Measurements from ENCODE around the gene BUD31. TPM values are rescaled to one million over a fixed set of nuclear protein-coding genes. Genes with fewer than 3 reads are reported as not detected.

The BUD31 gene
- total and polyA plus RNA-seq, 8 donors = 79.0 to 103 (median 94.2) TPM

GRCh38 chr7:99447943-99448342 is 39.2 kb downstream of the BUD31 start:
- no peak for DNase-seq
- intact Hi-C loops (cut with DNase I) = no loop called here
- H3K9me3 ChIP-seq = no peaks in the 10 kb centered on the region
- TF ChIP-seq, protein P1, sequence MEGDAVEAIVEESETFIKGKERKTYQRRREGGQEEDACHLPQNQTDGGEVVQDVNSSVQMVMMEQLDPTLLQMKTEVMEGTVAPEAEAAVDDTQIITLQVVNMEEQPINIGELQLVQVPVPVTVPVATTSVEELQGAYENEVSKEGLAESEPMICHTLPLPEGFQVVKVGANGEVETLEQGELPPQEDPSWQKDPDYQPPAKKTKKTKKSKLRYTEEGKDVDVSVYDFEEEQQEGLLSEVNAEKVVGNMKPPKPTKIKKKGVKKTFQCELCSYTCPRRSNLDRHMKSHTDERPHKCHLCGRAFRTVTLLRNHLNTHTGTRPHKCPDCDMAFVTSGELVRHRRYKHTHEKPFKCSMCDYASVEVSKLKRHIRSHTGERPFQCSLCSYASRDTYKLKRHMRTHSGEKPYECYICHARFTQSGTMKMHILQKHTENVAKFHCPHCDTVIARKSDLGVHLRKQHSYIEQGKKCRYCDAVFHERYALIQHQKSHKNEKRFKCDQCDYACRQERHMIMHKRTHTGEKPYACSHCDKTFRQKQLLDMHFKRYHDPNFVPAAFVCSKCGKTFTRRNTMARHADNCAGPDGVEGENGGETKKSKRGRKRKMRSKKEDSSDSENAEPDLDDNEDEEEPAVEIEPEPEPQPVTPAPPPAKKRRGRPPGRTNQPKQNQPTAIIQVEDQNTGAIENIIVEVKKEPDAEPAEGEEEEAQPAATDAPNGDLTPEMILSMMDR (IDR thresholded peaks at IDR 0.05) = no peak
- no peak overlapping the region for H3K27ac ChIP-seq
- no peaks in the 10 kb centered on the region for H3K27me3 ChIP-seq
- H3K4me3 ChIP-seq = no peak overlapping the region
- no peak for ATAC-seq
- H3K4me1 ChIP-seq = peaks cover 0 to 4% of the 10 kb centered on the region in 2 donors
- H3K36me3 ChIP-seq = peaks cover 0 to 100% of the 10 kb centered on the region in 2 donors

GRCh38 chr7:99448855-99449254 is 40.1 kb downstream of the BUD31 start:
- TF ChIP-seq, protein P1 (IDR thresholded peaks at IDR 0.05) = no peak
- Histone ChIP-seq H3K36me3 (peaks cover 0 to 100% of the 10 kb centered on the region in 2 donors), H3K27me3 (no peaks in the 10 kb centered on the region), H3K4me3 (no peak overlapping the region), H3K9me3 (no peaks in the 10 kb centered on the region), H3K27ac (no peak overlapping the region), H3K4me1 (no peaks in the 10 kb centered on the region)
- intact Hi-C loops (cut with DNase I) = no loop called here
- ATAC-seq (no peak), DNase-seq (no peak)

DNA sequence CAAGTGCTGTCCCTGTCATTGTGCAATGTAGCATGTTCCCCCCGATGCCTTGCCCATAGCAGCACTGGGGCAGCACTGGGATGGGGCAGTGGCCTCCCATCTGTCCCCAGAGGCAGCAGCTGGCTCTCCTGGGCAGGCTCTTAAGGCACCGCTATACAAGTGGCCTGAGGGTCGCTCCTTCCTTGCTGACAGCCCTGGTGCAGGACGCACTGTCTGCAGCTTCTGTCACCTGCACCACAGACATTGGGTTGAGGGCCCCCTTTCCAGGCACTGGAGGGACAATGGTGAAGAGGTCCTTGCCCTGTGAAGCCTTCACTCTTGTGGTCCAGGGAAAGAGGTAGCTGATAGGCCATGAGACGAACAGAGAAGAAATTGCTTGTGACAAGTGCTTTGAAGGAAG is 40.6 kb downstream of the BUD31 start:
- no peaks in the 10 kb centered on the region for H3K27me3 ChIP-seq
- intact Hi-C loops (cut with DNase I) = no loop called here
- ATAC-seq = no peak
- no peak for DNase-seq
- H3K4me1 ChIP-seq = no peaks in the 10 kb centered on the region
- H3K36me3 ChIP-seq = peaks cover 0 to 100% of the 10 kb centered on the region in 2 donors
- H3K27ac ChIP-seq = no peak overlapping the region
- no peak overlapping the region for H3K4me3 ChIP-seq
- TF ChIP-seq, protein P1 (IDR thresholded peaks at IDR 0.05) = no peak
- no peaks in the 10 kb centered on the region for H3K9me3 ChIP-seq

DNA sequence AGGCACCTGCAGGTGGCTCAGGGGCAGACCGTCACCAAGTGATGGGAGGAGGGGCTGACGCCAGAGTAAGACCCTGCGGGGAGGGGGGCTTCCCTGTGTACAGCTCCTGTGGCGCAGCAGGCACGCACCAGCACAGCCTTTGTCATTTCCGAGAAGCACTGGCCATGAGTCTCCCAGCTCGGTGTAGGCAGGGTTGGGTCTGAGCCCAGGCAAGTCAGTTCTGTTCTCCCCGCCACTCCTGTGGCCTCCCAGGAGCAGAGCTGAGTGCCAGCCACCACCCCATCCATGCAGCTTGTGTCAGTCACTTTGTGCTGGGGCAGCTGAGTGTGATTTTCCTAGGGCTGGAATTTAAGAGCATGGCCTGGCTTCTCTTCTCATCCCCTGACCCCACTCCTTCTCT is 43.2 kb downstream of the BUD31 start:
- Histone ChIP-seq H3K36me3 (peaks cover 0 to 100% of the 10 kb centered on the region in 2 donors), H3K4me3 (no peak overlapping the region), H3K4me1 (no peaks in the 10 kb centered on the region), H3K9me3 (no peaks in the 10 kb centered on the region), H3K27me3 (no peaks in the 10 kb centered on the region), H3K27ac (no peak overlapping the region)
- DNase-seq = no peak
- intact Hi-C loops (cut with DNase I) = no loop called here
- ATAC-seq = no peak
- TF ChIP-seq, protein P1 (IDR thresholded peaks at IDR 0.05) = no peak

DNA sequence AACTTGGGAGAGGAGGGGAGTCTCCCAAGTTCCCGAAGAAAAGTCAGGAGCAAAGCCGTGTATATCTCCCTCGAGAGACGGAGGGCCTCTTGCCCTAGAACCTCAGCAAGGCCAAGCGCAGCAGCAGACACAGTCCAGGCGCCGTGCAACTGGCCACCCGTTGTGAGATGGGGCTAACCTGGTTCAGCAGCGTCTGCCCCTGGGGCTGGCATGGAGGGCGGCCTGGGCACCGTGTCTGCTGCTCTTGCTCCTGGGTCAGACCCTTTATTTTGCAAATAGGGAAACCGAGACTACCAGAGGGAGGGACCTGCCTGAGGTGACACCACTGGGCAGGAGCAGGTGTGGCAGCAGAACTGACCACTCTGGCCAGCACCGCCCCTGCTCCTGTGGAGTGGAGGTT is 43.8 kb downstream of the BUD31 start:
- H3K36me3 ChIP-seq = peaks cover 0 to 100% of the 10 kb centered on the region in 2 donors
- H3K4me1 ChIP-seq = no peaks in the 10 kb centered on the region
- H3K4me3 ChIP-seq = no peak overlapping the region
- no peak for ATAC-seq
- no peaks in the 10 kb centered on the region for H3K9me3 ChIP-seq
- TF ChIP-seq, protein P1 (IDR thresholded peaks at IDR 0.05) = no peak
- no peak for DNase-seq
- no peaks in the 10 kb centered on the region for H3K27me3 ChIP-seq
- intact Hi-C loops (cut with DNase I) = no loop called here
- no peak overlapping the region for H3K27ac ChIP-seq

Measured in left lung (tissue), 10 donors.